Measurements from ENCODE around the gene ALCAM. TPM values are rescaled to one million over a fixed set of nuclear protein-coding genes. Genes with fewer than 3 reads are reported as not detected.

The ALCAM gene
- total RNA-seq, 1 donor from 2014 or later: 26.1 TPM

GRCh38 chr3:105622169-105622568 lies 255.5 kb downstream of the ALCAM start:
- Histone ChIP-seq H3K4me3 (no peak overlapping the region), H3K4me1 (no peaks in the 10 kb centered on the region), H3K9me3 (no peaks in the 10 kb centered on the region), H3K27me3 (no peaks in the 10 kb centered on the region), H3K27ac (no peak overlapping the region), H3K36me3 (no peaks in the 10 kb centered on the region)
- intact Hi-C loops (cut with DNase I): no loop called here
- DNase-seq (ENCODE audit: low spot score in 2 of 2): no peak
- TF ChIP-seq CTCF (IDR thresholded peaks at IDR 0.05): no peak
